ENCODE results near the gene CNOT1. TPM values are rescaled to one million over a fixed set of nuclear protein-coding genes. Genes with fewer than 3 reads are reported as not detected.

CNOT1 gene
- total and polyA plus RNA-seq, 8 donors, result 137 to 209 (median 180) TPM

- Histone ChIP-seq H3K36me3 (peaks cover 0 to 39% of the 10 kb centered on the region in 2 donors), H3K4me3 (peak within 1 kb of the TSS; percentile 78 to 93), H3K4me1 (peaks cover 0 to 22% of the 10 kb centered on the region in 2 donors), H3K9me3 (no peaks in the 10 kb centered on the region), H3K27ac (peak within 1 kb of the TSS; percentile 46 to 79), H3K27me3 (no peaks in the 10 kb centered on the region)
- intact Hi-C loops (cut with DNase I), result no loop called here
- DNase-seq, result peak; percentile 86 to 98 (median 90)
- ATAC-seq, result peak; percentile 94
- TF ChIP-seq CTCF (IDR thresholded peaks at IDR 0.05), result peak in 1 of 2 donors; percentile 29
Measured at GRCh38 chr16:58515125-58515870, 114.3 kb downstream of the CNOT1 start, which contains the start of gene SETD6. TSS of gene SETD6 (plus strand) at chr16:58515517. CDS start at chr16:58515538, 21 bp downstream.

- ATAC-seq, result no peak
- intact Hi-C loops (cut with DNase I), result no loop called here
Measured at GRCh38 chr16:58513874-58514273, 115.8 kb downstream of the CNOT1 start.

GRCh38 chr16:58511933-58512815 lies 117.5 kb downstream of the CNOT1 start:
- intact Hi-C loops (cut with DNase I), result no loop called here
- ATAC-seq (peak; percentile 12), DNase-seq (peak in 3 of 4 donors; percentile 44 to 92 (median 68))
- H3K4me3 ChIP-seq, result no peak overlapping the region
- peaks cover 0 to 7% of the 10 kb centered on the region in 2 donors for H3K36me3 ChIP-seq
- no peaks in the 10 kb centered on the region for H3K9me3 ChIP-seq
- H3K27me3 ChIP-seq, result peaks cover 0 to under 1% of the 10 kb centered on the region in 2 donors
- no peak overlapping the region for H3K27ac ChIP-seq
- H3K4me1 ChIP-seq, result peaks cover 0 to 22% of the 10 kb centered on the region in 2 donors
- peak; percentile 69 to 74 for TF ChIP-seq CTCF (IDR thresholded peaks at IDR 0.05)

More at GRCh38 chr16:58513874-58514273, 115.8 kb downstream of the CNOT1 start:
- Histone ChIP-seq H3K36me3 (peaks cover 0 to 24% of the 10 kb centered on the region in 2 donors), H3K9me3 (no peaks in the 10 kb centered on the region), H3K27ac (no peak overlapping the region), H3K27me3 (no peaks in the 10 kb centered on the region), H3K4me1 (peaks cover 0 to 22% of the 10 kb centered on the region in 2 donors), H3K4me3 (no peak overlapping the region)
- TF ChIP-seq CTCF (IDR thresholded peaks at IDR 0.05), result no peak
- DNase-seq, result no peak

- intact Hi-C loops (cut with DNase I), result no loop called here
Measured at GRCh38 chr16:58510776-58511628, 118.6 kb downstream of the CNOT1 start.

More at GRCh38 chr16:58510776-58511628, 118.6 kb downstream of the CNOT1 start:
- Histone ChIP-seq H3K27ac (no peak overlapping the region), H3K9me3 (no peaks in the 10 kb centered on the region), H3K36me3 (no peaks in the 10 kb centered on the region), H3K4me3 (no peak overlapping the region), H3K4me1 (peaks cover 0 to 12% of the 10 kb centered on the region in 2 donors), H3K27me3 (peaks cover 0 to 11% of the 10 kb centered on the region in 2 donors)
- DNase-seq (no peak), ATAC-seq (no peak)
- TF ChIP-seq CTCF (IDR thresholded peaks at IDR 0.05), result no peak

All from left lung (tissue), 10 donors.